ENCODE data around the gene IMPDH1.

- TF ChIP-seq, protein P1, sequence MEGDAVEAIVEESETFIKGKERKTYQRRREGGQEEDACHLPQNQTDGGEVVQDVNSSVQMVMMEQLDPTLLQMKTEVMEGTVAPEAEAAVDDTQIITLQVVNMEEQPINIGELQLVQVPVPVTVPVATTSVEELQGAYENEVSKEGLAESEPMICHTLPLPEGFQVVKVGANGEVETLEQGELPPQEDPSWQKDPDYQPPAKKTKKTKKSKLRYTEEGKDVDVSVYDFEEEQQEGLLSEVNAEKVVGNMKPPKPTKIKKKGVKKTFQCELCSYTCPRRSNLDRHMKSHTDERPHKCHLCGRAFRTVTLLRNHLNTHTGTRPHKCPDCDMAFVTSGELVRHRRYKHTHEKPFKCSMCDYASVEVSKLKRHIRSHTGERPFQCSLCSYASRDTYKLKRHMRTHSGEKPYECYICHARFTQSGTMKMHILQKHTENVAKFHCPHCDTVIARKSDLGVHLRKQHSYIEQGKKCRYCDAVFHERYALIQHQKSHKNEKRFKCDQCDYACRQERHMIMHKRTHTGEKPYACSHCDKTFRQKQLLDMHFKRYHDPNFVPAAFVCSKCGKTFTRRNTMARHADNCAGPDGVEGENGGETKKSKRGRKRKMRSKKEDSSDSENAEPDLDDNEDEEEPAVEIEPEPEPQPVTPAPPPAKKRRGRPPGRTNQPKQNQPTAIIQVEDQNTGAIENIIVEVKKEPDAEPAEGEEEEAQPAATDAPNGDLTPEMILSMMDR (conservative IDR thresholded peaks at IDR 0.05) = no peak
- TF ChIP-seq EZH2 (IDR thresholded peaks at IDR 0.05; ENCODE audit: low read depth) = no peak
These were observed 39.3 kb downstream of the IMPDH1 start for GRCh38 chr7:128370491-128370890.

Measured in PC-9 (cell line).